ENCODE results near the gene ST6GALNAC1. TPM values are rescaled to one million over a fixed set of nuclear protein-coding genes. Genes with fewer than 3 reads are reported as not detected.

Gene ST6GALNAC1
- total and polyA plus RNA-seq, 2 donors (not counting 3 experiments of a cell fraction or from before 2014, with no cell fraction given), result 0.19 to 0.55 TPM

DNA sequence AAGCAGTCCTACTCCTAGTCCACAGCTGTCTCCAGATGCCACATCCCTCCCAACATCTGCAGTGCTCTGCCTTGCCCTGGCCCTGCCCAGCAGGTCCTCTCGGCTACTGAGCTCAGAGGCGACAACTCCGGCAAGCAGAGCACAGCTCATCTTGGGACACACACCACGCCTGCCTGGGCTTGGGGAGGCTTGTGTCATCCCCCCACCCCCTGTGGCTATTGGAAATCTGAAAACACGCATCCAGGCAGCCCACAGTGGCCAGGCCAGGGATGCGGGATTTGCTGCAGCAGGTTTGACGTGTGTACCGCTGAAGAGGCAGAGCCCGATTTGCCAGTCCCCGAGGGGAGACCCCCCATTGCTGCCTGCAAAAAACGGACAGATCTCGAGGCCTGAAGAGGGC is 41.8 kb upstream of the ST6GALNAC1 start:
- Histone ChIP-seq H3K9me3 (replicated peaks; ENCODE audit: control insufficient read depth, insufficient read depth, low read length) (no peaks in the 10 kb centered on the region), H3K9me1 (replicated peaks; ENCODE audit: control insufficient read depth, extremely low read depth, insufficient read depth, low read length) (no peaks in the 10 kb centered on the region), H3K27ac (ENCODE audit: insufficient read depth, low read depth, low read length) (no peak overlapping the region), H4K20me1 (replicated peaks; ENCODE audit: control insufficient read depth, extremely low read depth, insufficient read depth, low read length) (no peaks in the 10 kb centered on the region), H3K27me3 (ENCODE audit: control insufficient read depth in 2 of 2, insufficient read depth in 2 of 2, low read length in 2 of 2) (no peaks in the 10 kb centered on the region), H3K4me2 (ENCODE audit: insufficient read depth, low read length) (no peak overlapping the region), H3K9ac (replicated peaks; ENCODE audit: extremely low read depth, insufficient read depth, low read length) (no peak overlapping the region), H3K4me3 (replicated peaks in 1 of 3; ENCODE audit: insufficient read depth in 1 of 3, low read depth in 1 of 3, low read length in 3 of 3) (no peak overlapping the region), H2AFZ (ENCODE audit: low read depth, low read length) (no peak overlapping the region), H3K79me2 (ENCODE audit: control insufficient read depth, insufficient read depth, low read length) (no peaks in the 10 kb centered on the region), H3K4me1 (ENCODE audit: control insufficient read depth, extremely low read depth, insufficient read depth, low read length) (peaks cover 14% of the 10 kb centered on the region), H3K36me3 (ENCODE audit: control insufficient read depth in 2 of 2, extremely low read depth in 1 of 2, insufficient read depth in 2 of 2, low read length in 2 of 2) (peaks cover 0 to 7% of the 10 kb centered on the region in 2 experiments)
- dilution Hi-C loops (cut with MboI; ENCODE audit: extremely low pct_ligation_motif_present, low sequenced_read_pairs), result no loop called here
- no peak for FAIRE-seq
- DNase-seq (ENCODE audit: low read depth, low spot score), result no peak
- BruUV-seq (replicated peaks), result no TSS peak
- ChIA-PET POLR2A (no interaction called here), CTCF (interaction anchor here (0.9 to 1.4 kb wide), 2 partner anchors 12 to 26 kb away, joined by 3 read pairs; no protein-coding TSS in a partner anchor)
- intact Hi-C loops (cut with micrococcal nuclease), result no loop called here
- TF ChIP-seq EZH2 (IDR thresholded peaks at IDR 0.05; ENCODE audit: borderline replicate concordance, low read depth, low read length, severe bottlenecking) (no peak), MAX (IDR thresholded peaks at IDR 0.05; ENCODE audit: insufficient read depth, insufficient read length) (no peak), FOS (IDR thresholded peaks at IDR 0.05; ENCODE audit: borderline replicate concordance, insufficient read depth, low read length) (no peak), POLR2A (IDR thresholded peaks at IDR 0.05; ENCODE audit: low read depth, low read length) (no peak), GATA2 (IDR thresholded peaks at IDR 0.05; ENCODE audit: insufficient read depth, insufficient read length, low read depth, low read length) (no peak), MYC (IDR thresholded peaks at IDR 0.05; ENCODE audit: low read depth, low read length) (no peak), JUN (IDR thresholded peaks at IDR 0.05; ENCODE audit: borderline replicate concordance, insufficient read depth, insufficient read length, low read depth) (no peak), POLR2AphosphoS5 (IDR thresholded peaks at IDR 0.05; ENCODE audit: insufficient read depth, low read depth, low read length) (no peak)
- TF ChIP-seq, protein P1, sequence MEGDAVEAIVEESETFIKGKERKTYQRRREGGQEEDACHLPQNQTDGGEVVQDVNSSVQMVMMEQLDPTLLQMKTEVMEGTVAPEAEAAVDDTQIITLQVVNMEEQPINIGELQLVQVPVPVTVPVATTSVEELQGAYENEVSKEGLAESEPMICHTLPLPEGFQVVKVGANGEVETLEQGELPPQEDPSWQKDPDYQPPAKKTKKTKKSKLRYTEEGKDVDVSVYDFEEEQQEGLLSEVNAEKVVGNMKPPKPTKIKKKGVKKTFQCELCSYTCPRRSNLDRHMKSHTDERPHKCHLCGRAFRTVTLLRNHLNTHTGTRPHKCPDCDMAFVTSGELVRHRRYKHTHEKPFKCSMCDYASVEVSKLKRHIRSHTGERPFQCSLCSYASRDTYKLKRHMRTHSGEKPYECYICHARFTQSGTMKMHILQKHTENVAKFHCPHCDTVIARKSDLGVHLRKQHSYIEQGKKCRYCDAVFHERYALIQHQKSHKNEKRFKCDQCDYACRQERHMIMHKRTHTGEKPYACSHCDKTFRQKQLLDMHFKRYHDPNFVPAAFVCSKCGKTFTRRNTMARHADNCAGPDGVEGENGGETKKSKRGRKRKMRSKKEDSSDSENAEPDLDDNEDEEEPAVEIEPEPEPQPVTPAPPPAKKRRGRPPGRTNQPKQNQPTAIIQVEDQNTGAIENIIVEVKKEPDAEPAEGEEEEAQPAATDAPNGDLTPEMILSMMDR (IDR thresholded peaks at IDR 0.05; ENCODE audit: extremely low read depth in 1 of 2, insufficient read depth in 1 of 2, low read depth in 1 of 2, low read length in 2 of 2), result no peak

All from endothelial cell of umbilical vein (primary cell).